HEK293T (cell line): Measurements from ENCODE around the gene NTN1.
A peak's percentile ranks its signal among the peaks of the same experiment; 100 is the strongest.

Experiments used
- CTCF ChIA-PET: fragments of 350-600 bp; formaldehyde crosslinking; extraction: SDS; loops from one replicate; lab custom pipeline; 2021; ENCODE audit warnings: antibody characterized with exemption, inconsistent platforms; lab: Yijun Ruan, JAX
- POLR2A ChIA-PET: fragments of 350-600 bp; formaldehyde crosslinking; extraction: SDS; loops from one replicate; lab custom pipeline; 2020; ENCODE audit warnings: antibody characterized with exemption, inconsistent platforms; lab: Yijun Ruan, JAX
- DNase-seq: peaks from one replicate; pipeline ENCODE4 v3.0.0; 2012; ENCODE audit warnings: mixed read lengths; ENCODE audit errors: extremely low spot score
- ARNT ChIP-seq: fragments of 450-650 bp; IDR thresholded peaks from 2 replicates; pipeline ENCODE4 v1.6.1; 2017; ENCODE audit warnings: mild to moderate bottlenecking
- BHLHE40 ChIP-seq: fragments of 450-650 bp; IDR thresholded peaks from 2 replicates; pipeline ENCODE4 v1.6.1; 2016; ENCODE audit warnings: mild to moderate bottlenecking, moderate library complexity, borderline replicate concordance
- CTBP1 ChIP-seq: fragments of 450-650 bp; IDR thresholded peaks from 2 replicates; pipeline ENCODE4 v1.6.1; 2016; ENCODE audit warnings: borderline replicate concordance
- ELF4 ChIP-seq: fragments of 450-650 bp; IDR thresholded peaks from 2 replicates; pipeline ENCODE4 v1.6.1; 2017; ENCODE audit warnings: antibody characterized with exemption
- FOXA1 ChIP-seq: fragments of 450-650 bp; IDR thresholded peaks from 2 replicates; pipeline ENCODE4 v1.6.1; 2016; ENCODE audit warnings: mild to moderate bottlenecking
- FOXK2 ChIP-seq: fragments of 450-650 bp; IDR thresholded peaks from 2 replicates; pipeline ENCODE4 v1.6.1; 2016; ENCODE audit warnings: mild to moderate bottlenecking
- FOXM1 ChIP-seq: fragments of 450-650 bp; IDR thresholded peaks from 2 replicates; pipeline ENCODE4 v1.6.1; 2017; ENCODE audit warnings: mild to moderate bottlenecking, borderline replicate concordance
- HDGF ChIP-seq: fragments of 450-650 bp; IDR thresholded peaks from 2 replicates; pipeline ENCODE4 v1.6.1; 2017; ENCODE audit warnings: antibody characterized with exemption, borderline replicate concordance
- L3MBTL2 ChIP-seq: fragments of 450-650 bp; conservative IDR thresholded peaks from 2 replicates; pipeline ENCODE4 v1.6.1; 2016; ENCODE audit warnings: mild to moderate bottlenecking
- LEF1 ChIP-seq: fragments of 450-650 bp; IDR thresholded peaks from 2 replicates; pipeline ENCODE4 v1.6.1; 2017; ENCODE audit warnings: mild to moderate bottlenecking, borderline replicate concordance
- NFRKB ChIP-seq: fragments of 450-650 bp; IDR thresholded peaks from 2 replicates; pipeline ENCODE4 v1.6.1; 2016; ENCODE audit warnings: mild to moderate bottlenecking, moderate library complexity
- SP1 ChIP-seq: fragments of 450-650 bp; IDR thresholded peaks from 2 replicates; pipeline ENCODE4 v1.6.1; 2017
- SUZ12 ChIP-seq: fragments of 450-650 bp; IDR thresholded peaks from 2 replicates; pipeline ENCODE4 v1.6.1; 2016; ENCODE audit warnings: mild to moderate bottlenecking
- TARDBP ChIP-seq: fragments of 450-650 bp; IDR thresholded peaks from 2 replicates; pipeline ENCODE4 v1.6.1; 2016
- ZNF384 ChIP-seq: fragments of 450-650 bp; IDR thresholded peaks from 2 replicates; pipeline ENCODE4 v1.6.1; 2016
- TF ChIP-seq, protein P1 (sequence below): fragments of 450-650 bp; IDR thresholded peaks from 2 replicates; pipeline ENCODE4 v1.6.1; 2016

The NTN1 gene

DNA sequence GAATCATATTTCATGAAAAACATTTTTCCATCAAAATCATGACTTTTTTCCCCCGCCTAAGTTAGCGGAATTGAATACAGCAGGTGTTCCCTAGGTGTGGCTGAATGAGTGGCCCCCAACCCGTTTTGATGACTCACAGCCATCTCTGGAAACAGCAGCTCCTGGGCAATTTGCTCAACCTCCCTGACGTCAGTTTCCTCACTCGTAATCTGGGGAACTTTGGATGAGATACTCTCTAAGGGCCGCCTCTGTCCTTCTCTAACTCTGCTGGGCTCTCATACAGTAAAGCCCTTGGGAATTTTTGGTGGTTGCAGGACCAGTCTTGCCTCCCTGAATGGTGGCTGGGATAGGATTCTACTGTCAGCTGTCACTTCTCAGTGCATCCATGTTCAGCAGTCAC, 11.6 kb upstream of the NTN1 start:
- TF ChIP-seq SUZ12 (no peak), TARDBP (no peak), LEF1 (no peak), ARNT (no peak), FOXM1 (no peak), BHLHE40 (no peak), ELF4 (no peak), CTBP1 (no peak), FOXK2 (no peak), FOXA1 (no peak), NFRKB (no peak), ZNF384 (no peak), HDGF (no peak), SP1 (no peak), L3MBTL2 (no peak)
- TF ChIP-seq, protein P1, sequence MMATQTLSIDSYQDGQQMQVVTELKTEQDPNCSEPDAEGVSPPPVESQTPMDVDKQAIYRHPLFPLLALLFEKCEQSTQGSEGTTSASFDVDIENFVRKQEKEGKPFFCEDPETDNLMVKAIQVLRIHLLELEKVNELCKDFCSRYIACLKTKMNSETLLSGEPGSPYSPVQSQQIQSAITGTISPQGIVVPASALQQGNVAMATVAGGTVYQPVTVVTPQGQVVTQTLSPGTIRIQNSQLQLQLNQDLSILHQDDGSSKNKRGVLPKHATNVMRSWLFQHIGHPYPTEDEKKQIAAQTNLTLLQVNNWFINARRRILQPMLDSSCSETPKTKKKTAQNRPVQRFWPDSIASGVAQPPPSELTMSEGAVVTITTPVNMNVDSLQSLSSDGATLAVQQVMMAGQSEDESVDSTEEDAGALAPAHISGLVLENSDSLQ: no peak
- no peak for DNase-seq
- ChIA-PET POLR2A (no interaction called here), CTCF (interaction anchor here (1.0 to 1.5 kb wide), 2 partner anchors 11 to 100 kb away, joined by 3 to 8 read pairs; no protein-coding TSS in a partner anchor)

DNA sequence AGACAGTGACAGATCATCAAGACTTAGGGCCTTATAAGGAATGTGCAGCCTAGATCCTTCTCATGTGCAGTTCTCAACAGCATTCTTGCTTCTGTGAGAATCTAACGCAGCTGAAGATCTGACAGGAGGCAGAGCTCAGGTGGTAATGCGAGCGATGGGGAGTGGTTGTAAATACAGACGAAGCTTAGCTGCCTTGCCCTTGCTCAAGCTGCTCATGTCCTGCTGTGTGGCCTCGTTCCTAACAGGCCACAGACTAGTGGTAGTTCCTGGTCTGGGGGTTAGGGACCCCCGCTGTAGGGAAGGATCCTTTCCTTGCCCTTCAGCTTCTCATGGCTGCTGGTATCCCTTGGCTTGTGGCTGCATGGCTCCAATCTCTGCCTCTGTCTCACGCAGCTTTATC, 10.3 kb upstream of the NTN1 start:
- ChIA-PET POLR2A (no interaction called here), CTCF (no interaction called here)
- TF ChIP-seq SUZ12: no peak
- TF ChIP-seq NFRKB: no peak
- DNase-seq: no peak

DNA sequence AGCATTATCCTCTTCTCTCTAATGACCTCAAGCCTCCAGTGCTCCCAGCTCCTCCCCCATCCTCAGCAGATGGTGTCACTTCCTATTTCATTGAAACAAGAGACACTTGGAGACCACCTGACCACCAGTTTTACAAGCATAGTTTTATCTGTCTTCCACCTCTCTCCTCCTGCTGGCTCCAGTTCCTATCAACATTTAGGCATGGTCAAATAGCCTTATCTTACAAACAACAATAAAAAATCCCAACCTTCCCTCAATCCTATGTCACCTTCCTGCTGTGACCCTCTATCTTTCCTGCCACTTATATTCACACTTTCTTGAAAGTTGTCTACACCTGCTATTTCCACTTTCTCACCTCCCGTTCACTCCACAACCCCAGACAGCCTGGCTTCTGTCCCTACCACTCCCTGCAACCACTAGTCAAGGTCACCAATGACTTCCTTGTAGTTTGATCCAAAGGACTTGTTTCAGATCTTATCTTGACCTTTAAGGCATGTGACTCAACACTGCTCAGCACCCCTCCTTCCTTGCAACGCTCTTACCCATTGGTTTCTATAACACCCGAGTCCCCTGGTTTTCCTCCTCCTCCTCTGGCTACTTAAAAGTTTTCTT, 4.3 kb upstream of the NTN1 start:
- TF ChIP-seq NFRKB (no peak), CTBP1 (0 out of 2 replicates have a peak, but pooled peaks have one; percentile 13), BHLHE40 (no peak), ELF4 (no peak)
- no peak for DNase-seq
- POLR2A ChIA-PET: no interaction called here
- CTCF ChIA-PET: no interaction called here

DNA sequence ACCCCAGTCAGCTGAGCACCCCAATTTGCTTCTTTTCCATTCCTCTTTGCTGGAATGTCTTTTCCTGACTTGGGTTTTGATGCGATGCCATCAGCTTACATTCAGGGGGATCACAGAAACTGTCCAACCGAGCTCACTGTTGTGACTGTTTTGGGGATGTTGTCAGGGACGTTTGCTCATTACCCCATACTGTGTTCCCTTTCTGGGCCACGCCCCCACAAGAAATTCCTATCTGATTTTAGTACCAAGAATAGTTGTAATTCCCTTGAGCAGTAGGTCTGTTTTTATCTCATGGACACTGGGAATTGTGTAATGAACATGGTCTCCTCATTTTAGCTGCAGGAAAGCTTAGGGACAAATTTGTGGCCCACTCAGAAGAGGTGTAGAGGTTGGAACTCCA, 2.6 kb upstream of the NTN1 start:
- no peak for DNase-seq
- ChIA-PET POLR2A (no interaction called here), CTCF (interaction anchor here (0.6 to 2.9 kb wide), 3 partner anchors 21 to 1593 kb away, joined by 3 to 8 read pairs (median 6); no protein-coding TSS in a partner anchor)
- no peak for TF ChIP-seq SP1
- TF ChIP-seq FOXA1: no peak
- TF ChIP-seq CTBP1: no peak
- no peak for TF ChIP-seq BHLHE40
- no peak for TF ChIP-seq L3MBTL2
- no peak for TF ChIP-seq ELF4
- no peak for TF ChIP-seq TARDBP
- TF ChIP-seq LEF1: no peak
- no peak for TF ChIP-seq ZNF384
- TF ChIP-seq HDGF: no peak
- no peak for TF ChIP-seq FOXM1
- no peak for TF ChIP-seq NFRKB
- TF ChIP-seq ARNT: no peak
- no peak for TF ChIP-seq SUZ12
- TF ChIP-seq FOXK2: no peak

DNA sequence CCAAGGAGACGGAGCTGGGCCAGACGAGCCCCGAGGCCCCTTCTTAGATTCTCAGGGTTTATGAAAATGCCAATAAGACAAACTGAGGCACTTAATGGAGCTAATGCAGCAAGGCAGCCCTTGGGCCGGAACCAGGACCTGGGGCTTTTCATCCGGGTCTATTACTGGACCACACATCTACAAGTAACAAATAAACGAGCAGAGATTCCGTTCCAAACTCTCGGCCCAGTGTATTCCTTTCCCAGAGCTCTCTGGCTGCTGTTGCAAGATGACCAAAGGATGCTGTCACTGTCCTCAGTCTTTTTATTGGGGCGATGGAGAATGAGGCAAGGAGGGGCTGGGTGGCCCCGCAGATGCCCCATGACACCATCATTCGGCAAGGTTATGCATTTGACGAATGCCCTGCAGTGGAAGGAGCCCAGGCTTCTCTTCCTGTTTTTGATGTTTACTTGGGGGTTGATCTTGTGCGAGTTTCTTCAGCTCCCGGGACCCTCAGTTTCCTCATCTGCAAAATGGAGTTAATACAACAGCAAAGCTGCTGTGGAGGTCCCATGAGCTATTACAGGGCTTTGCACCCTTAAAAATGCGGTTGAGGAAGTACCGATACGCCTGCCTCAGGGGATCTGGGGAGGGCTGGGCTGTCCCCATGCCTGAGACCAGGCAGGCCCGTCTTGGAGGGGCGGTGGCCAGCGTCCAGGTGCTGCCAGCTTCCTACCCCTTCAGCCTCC, 1.1 kb upstream of the NTN1 start:
- CTCF ChIA-PET: interaction anchor here (2.9 kb wide), 1 partner anchor 22 kb away, joined by 8 read pairs; no protein-coding TSS in a partner anchor
- no peak for DNase-seq

DNA sequence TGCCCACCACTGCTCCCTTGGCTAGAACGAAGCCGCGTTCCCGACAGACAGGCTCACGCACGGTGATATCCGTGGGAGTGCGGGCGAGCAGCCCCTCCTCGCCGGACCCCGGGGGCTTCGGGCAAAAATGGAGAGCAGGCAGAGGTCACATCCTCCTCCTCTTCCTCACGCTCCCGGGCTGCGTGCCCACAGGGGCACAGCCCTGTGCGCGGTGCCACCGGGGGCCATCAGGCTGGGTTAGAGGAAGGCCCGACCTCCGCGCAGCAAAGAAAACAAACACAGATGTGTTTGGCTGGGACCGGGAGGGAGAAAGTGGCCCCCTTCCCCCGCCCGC, 519 bp upstream of the NTN1 start:
- ChIA-PET POLR2A (interaction anchor here (1.0 to 2.7 kb wide), 3 partner anchors 9 to 95 kb away, joined by 3 to 8 read pairs (median 5); no protein-coding TSS in a partner anchor), CTCF (no interaction called here)
- TF ChIP-seq ELF4: no peak
- no peak for TF ChIP-seq ZNF384
- no peak for TF ChIP-seq SUZ12
- TF ChIP-seq HDGF: no peak
- TF ChIP-seq FOXM1: no peak
- TF ChIP-seq SP1: no peak
- no peak for DNase-seq

More for the DNA sequence above, 1.1 kb upstream of the NTN1 start:
- no peak for TF ChIP-seq SUZ12
- no peak for TF ChIP-seq ARNT
- no peak for TF ChIP-seq FOXM1
- TF ChIP-seq NFRKB: no peak
- no peak for TF ChIP-seq SP1
- no peak for TF ChIP-seq HDGF
- TF ChIP-seq LEF1: no peak
- no peak for TF ChIP-seq TARDBP
- TF ChIP-seq ZNF384: no peak
- POLR2A ChIA-PET: interaction anchor here (1.3 to 2.7 kb wide), 2 partner anchors 17 to 96 kb away, joined by 5 to 8 read pairs; no protein-coding TSS in a partner anchor

DNA sequence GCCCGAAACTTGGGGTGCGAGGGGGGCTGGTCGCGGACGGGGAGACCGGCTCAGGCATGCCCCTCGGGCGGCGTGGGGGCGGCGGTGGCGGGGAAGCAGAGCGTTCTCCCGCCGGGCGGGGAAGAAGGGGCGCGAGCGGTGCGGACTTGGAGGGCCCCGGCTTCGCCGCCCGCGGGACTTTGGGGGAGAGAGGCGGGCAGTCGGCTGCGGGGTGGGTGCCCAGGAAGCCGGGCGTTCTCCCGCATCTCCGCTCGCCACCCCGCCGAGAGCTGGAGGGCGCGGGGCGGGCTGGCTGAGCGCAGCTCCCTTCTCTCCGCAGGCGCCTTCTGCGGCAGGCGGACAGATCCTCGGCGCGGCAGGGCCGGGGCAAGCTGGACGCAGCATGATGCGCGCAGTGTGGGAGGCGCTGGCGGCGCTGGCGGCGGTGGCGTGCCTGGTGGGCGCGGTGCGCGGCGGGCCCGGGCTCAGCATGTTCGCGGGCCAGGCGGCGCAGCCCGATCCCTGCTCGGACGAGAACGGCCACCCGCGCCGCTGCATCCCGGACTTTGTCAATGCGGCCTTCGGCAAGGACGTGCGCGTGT, 772 bp downstream of the NTN1 start:
- no peak for TF ChIP-seq TARDBP
- no peak for TF ChIP-seq CTBP1
- no peak for TF ChIP-seq NFRKB
- TF ChIP-seq FOXK2: no peak
- no peak for TF ChIP-seq ZNF384
- TF ChIP-seq L3MBTL2: no peak
- TF ChIP-seq FOXA1: no peak
- TF ChIP-seq LEF1: no peak
- TF ChIP-seq SP1: no peak
- no peak for TF ChIP-seq FOXM1
- TF ChIP-seq, protein P1: no peak
- no peak for TF ChIP-seq BHLHE40
- TF ChIP-seq SUZ12: no peak
- TF ChIP-seq ARNT: no peak
- TF ChIP-seq ELF4: no peak
- no peak for TF ChIP-seq HDGF
- ChIA-PET CTCF (interaction anchor here (1.4 kb wide), 1 partner anchor 19 kb away, joined by 3 read pairs; no protein-coding TSS in a partner anchor), POLR2A (interaction anchor here (1.4 to 2.7 kb wide), 2 partner anchors 20 to 94 kb away, joined by 7 to 8 read pairs; no protein-coding TSS in a partner anchor)
- DNase-seq: peak; percentile 62
